ENCODE results near the gene GLIS1. TPM values are rescaled to one million over a fixed set of nuclear protein-coding genes. Genes with fewer than 3 reads are reported as not detected.

GLIS1 gene
- total RNA-seq, 1 experiment from 2014 or later = 0.39 TPM

DNA sequence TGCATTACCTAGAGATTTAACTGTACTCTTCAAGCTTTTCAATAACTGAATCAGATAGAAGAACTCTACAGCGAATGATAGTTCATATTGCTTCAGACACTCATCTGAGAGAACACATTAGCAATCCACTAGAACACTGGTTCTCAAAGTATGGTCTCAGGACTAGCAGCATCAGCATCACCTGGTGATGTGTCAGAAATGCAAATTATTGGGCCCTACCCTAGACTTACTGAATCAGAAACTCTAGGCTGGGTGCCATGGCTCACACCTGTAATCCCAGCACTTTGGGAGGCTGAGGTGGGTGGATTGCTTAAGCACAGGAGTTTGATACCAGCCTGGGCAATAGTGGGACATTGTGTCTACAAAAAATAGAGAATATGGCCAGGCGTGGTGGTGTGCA, 24.9 kb upstream of the GLIS1 start:
- Histone ChIP-seq H3K9me2 (ENCODE audit: insufficient read depth) (no peaks in the 10 kb centered on the region), H3K36me3 (ENCODE audit: control insufficient read depth in 1 of 2, insufficient read depth in 2 of 2, low read length in 2 of 2) (peaks cover 9 to 18% of the 10 kb centered on the region in 2 experiments; a peak in 2 of 4 replicates), H3K27ac (ENCODE audit: low read depth, low read length) (no peak overlapping the region), H4K20me1 (ENCODE audit: insufficient read depth) (0 out of 2 replicates have a peak, but pooled peaks cover 3% of the 10 kb centered on the region), H3K27me3 (ENCODE audit: insufficient read depth, low read length) (no peaks in the 10 kb centered on the region), H2AFZ (ENCODE audit: low read depth, low read length, poor library complexity, severe bottlenecking) (no peak overlapping the region), H3K4me1 (ENCODE audit: control insufficient read depth in 1 of 2, insufficient read depth in 2 of 2, low read length in 2 of 2) (no peaks in the 10 kb centered on the region), H3K4me2 (ENCODE audit: low read length) (no peak overlapping the region), H3K4me3 (replicated peaks in 1 of 2; ENCODE audit: low read depth in 1 of 2, low read length in 2 of 2) (no peak overlapping the region), H3K9me3 (ENCODE audit: control insufficient read depth in 1 of 2, insufficient read depth in 1 of 2, low read depth in 1 of 2, low read length in 2 of 2) (no peaks in the 10 kb centered on the region), H3K79me2 (ENCODE audit: insufficient read depth, low read length) (no peaks in the 10 kb centered on the region), H3K9ac (ENCODE audit: low read length) (no peak overlapping the region)
- TF ChIP-seq, protein P1, sequence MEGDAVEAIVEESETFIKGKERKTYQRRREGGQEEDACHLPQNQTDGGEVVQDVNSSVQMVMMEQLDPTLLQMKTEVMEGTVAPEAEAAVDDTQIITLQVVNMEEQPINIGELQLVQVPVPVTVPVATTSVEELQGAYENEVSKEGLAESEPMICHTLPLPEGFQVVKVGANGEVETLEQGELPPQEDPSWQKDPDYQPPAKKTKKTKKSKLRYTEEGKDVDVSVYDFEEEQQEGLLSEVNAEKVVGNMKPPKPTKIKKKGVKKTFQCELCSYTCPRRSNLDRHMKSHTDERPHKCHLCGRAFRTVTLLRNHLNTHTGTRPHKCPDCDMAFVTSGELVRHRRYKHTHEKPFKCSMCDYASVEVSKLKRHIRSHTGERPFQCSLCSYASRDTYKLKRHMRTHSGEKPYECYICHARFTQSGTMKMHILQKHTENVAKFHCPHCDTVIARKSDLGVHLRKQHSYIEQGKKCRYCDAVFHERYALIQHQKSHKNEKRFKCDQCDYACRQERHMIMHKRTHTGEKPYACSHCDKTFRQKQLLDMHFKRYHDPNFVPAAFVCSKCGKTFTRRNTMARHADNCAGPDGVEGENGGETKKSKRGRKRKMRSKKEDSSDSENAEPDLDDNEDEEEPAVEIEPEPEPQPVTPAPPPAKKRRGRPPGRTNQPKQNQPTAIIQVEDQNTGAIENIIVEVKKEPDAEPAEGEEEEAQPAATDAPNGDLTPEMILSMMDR (IDR thresholded peaks at IDR 0.05 in 2 of 3, conservative IDR thresholded peaks at IDR 0.05 in 1 of 3; ENCODE audit: borderline replicate concordance in 1 of 3, insufficient read depth in 1 of 3, low read depth in 2 of 3, low read length in 2 of 3) = no peak
- TF ChIP-seq CBX3 (IDR thresholded peaks at IDR 0.05; ENCODE audit: low read depth) (no peak), EZH2 (IDR thresholded peaks at IDR 0.05) (no peak), ELF1 (IDR thresholded peaks at IDR 0.05; ENCODE audit: borderline replicate concordance, low read depth) (no peak), CEBPB (IDR thresholded peaks at IDR 0.05; ENCODE audit: low read depth) (no peak), RAD21 (IDR thresholded peaks at IDR 0.05; ENCODE audit: low read depth) (no peak), EGR1 (IDR thresholded peaks at IDR 0.05; ENCODE audit: low read depth) (no peak), ZFX (IDR thresholded peaks at IDR 0.05) (no peak), SRF (IDR thresholded peaks at IDR 0.05; ENCODE audit: low read depth) (no peak), POLR2A (IDR thresholded peaks at IDR 0.05; ENCODE audit: borderline replicate concordance, extremely low read depth, insufficient read depth, insufficient read length) (no peak), YY1 (IDR thresholded peaks at IDR 0.05; ENCODE audit: extremely low read depth, insufficient replicate concordance, low read depth, low read length) (no peak), JUND (IDR thresholded peaks at IDR 0.05) (no peak), POLR2AphosphoS5 (IDR thresholded peaks at IDR 0.05; ENCODE audit: low read depth, low read length) (no peak), TCF7L2 (IDR thresholded peaks at IDR 0.05; ENCODE audit: borderline replicate concordance, extremely low read depth, insufficient read depth, insufficient read length) (no peak)
- TF ChIP-seq, protein P2, sequence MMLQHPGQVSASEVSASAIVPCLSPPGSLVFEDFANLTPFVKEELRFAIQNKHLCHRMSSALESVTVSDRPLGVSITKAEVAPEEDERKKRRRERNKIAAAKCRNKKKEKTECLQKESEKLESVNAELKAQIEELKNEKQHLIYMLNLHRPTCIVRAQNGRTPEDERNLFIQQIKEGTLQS (IDR thresholded peaks at IDR 0.05) = no peak
- TF ChIP-seq, protein P3, sequence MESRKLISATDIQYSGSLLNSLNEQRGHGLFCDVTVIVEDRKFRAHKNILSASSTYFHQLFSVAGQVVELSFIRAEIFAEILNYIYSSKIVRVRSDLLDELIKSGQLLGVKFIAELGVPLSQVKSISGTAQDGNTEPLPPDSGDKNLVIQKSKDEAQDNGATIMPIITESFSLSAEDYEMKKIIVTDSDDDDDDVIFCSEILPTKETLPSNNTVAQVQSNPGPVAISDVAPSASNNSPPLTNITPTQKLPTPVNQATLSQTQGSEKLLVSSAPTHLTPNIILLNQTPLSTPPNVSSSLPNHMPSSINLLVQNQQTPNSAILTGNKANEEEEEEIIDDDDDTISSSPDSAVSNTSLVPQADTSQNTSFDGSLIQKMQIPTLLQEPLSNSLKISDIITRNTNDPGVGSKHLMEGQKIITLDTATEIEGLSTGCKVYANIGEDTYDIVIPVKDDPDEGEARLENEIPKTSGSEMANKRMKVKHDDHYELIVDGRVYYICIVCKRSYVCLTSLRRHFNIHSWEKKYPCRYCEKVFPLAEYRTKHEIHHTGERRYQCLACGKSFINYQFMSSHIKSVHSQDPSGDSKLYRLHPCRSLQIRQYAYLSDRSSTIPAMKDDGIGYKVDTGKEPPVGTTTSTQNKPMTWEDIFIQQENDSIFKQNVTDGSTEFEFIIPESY (IDR thresholded peaks at IDR 0.05; ENCODE audit: extremely low read depth, insufficient replicate concordance, low read length) = no peak
- TF ChIP-seq, protein P4, sequence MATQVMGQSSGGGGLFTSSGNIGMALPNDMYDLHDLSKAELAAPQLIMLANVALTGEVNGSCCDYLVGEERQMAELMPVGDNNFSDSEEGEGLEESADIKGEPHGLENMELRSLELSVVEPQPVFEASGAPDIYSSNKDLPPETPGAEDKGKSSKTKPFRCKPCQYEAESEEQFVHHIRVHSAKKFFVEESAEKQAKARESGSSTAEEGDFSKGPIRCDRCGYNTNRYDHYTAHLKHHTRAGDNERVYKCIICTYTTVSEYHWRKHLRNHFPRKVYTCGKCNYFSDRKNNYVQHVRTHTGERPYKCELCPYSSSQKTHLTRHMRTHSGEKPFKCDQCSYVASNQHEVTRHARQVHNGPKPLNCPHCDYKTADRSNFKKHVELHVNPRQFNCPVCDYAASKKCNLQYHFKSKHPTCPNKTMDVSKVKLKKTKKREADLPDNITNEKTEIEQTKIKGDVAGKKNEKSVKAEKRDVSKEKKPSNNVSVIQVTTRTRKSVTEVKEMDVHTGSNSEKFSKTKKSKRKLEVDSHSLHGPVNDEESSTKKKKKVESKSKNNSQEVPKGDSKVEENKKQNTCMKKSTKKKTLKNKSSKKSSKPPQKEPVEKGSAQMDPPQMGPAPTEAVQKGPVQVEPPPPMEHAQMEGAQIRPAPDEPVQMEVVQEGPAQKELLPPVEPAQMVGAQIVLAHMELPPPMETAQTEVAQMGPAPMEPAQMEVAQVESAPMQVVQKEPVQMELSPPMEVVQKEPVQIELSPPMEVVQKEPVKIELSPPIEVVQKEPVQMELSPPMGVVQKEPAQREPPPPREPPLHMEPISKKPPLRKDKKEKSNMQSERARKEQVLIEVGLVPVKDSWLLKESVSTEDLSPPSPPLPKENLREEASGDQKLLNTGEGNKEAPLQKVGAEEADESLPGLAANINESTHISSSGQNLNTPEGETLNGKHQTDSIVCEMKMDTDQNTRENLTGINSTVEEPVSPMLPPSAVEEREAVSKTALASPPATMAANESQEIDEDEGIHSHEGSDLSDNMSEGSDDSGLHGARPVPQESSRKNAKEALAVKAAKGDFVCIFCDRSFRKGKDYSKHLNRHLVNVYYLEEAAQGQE (IDR thresholded peaks at IDR 0.05; ENCODE audit: low read depth) = no peak
- TF ChIP-seq, protein P5, sequence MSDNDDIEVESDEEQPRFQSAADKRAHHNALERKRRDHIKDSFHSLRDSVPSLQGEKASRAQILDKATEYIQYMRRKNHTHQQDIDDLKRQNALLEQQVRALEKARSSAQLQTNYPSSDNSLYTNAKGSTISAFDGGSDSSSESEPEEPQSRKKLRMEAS (IDR thresholded peaks at IDR 0.05) = no peak
- DNase-seq (ENCODE audit: low read depth, low spot score) = no peak
- no peak for ATAC-seq
- BruUV-seq (replicated peaks) = no TSS peak
- ChIA-PET POLR2A (interaction anchor here (0.6 kb wide), 1 partner anchor 21 kb away, joined by 3 read pairs; no protein-coding TSS in a partner anchor), CTCF (interaction anchor here (0.8 kb wide), 1 partner anchor 10 kb away, joined by 3 read pairs; no protein-coding TSS in a partner anchor), RAD21 (ENCODE audit: low non-redundant PET in 1 of 2, low total read pairs in 2 of 2, uncharacterized antibody in 2 of 2, unreplicated experiment in 2 of 2) (no interaction called here)
- intact Hi-C loops (cut with micrococcal nuclease) = no loop called here
